Activated CD8-positive, alpha-beta T cell treated with anti-CD3 and anti-CD28 coated beads for 36 hours (primary cell): Measurements from ENCODE around the gene STUM. TPM values are rescaled to one million over a fixed set of nuclear protein-coding genes. Genes with fewer than 3 reads are reported as not detected.

ENCODE experiments used
- ATAC-seq: fragments of 200-7000 bp; cut with Tn5 transposase; one replicate; pipeline ENCODE4 v1.10.0; 2021; ENCODE audit warnings: mild to moderate bottlenecking, moderate library complexity
- CTCF ChIA-PET: fragments of 350-600 bp; sonication (Branson Sonifier 250); formaldehyde crosslinking; loops from one replicate; lab custom pipeline; 2021; ENCODE audit warnings: antibody characterized with exemption; lab: Charles Lee
- POLR2A ChIA-PET: fragments of 350-600 bp; sonication (Branson Sonifier 250); formaldehyde crosslinking; loops from one replicate; lab custom pipeline; 2021; ENCODE audit warnings: antibody characterized with exemption; lab: Charles Lee
- DNase-seq: peaks from one replicate; pipeline ENCODE4 v3.0.0-alpha.2; 2020
- H3K27ac Mint-ChIP-seq: one replicate; pipeline ENCODE4 v1.8.0; 2021; ENCODE audit warnings: mild to moderate bottlenecking, mixed read lengths
- H3K27me3 Mint-ChIP-seq: one replicate; pipeline ENCODE4 v1.8.0; 2021; ENCODE audit warnings: mixed read lengths
- H3K36me3 Mint-ChIP-seq: one replicate; pipeline ENCODE4 v1.8.0; 2021; ENCODE audit warnings: low read depth, mixed read lengths
- H3K4me1 Mint-ChIP-seq: one replicate; pipeline ENCODE4 v1.8.0; 2021; ENCODE audit warnings: low read depth, mixed read lengths
- H3K4me3 Mint-ChIP-seq: one replicate; pipeline ENCODE4 v1.8.0; 2021; ENCODE audit warnings: mild to moderate bottlenecking, moderate library complexity, mixed read lengths
- H3K9me3 Mint-ChIP-seq: one replicate; pipeline ENCODE4 v1.8.0; 2021; ENCODE audit warnings: mixed read lengths
- CTCF ChIP-seq: fragments of 200-600 bp; IDR thresholded peaks from one replicate; pipeline ENCODE4 v1.8.0; 2022; ENCODE audit warnings: antibody characterized with exemption, mild to moderate bottlenecking
- intact Hi-C: fragments of 100-400 bp; cut with micrococcal nuclease; formaldehyde crosslinking; loops from one replicate; pipeline ENCODE4 v1.10.0; 2022
- total RNA-seq, 2 experiments: library from RNA; stranded (reverse); gene quantifications; one replicate each; pipeline ENCODE4 v1.2.3, GENCODE V29; 2021

Gene STUM
- total RNA-seq, 2 experiments from 2014 or later: not detected

DNA sequence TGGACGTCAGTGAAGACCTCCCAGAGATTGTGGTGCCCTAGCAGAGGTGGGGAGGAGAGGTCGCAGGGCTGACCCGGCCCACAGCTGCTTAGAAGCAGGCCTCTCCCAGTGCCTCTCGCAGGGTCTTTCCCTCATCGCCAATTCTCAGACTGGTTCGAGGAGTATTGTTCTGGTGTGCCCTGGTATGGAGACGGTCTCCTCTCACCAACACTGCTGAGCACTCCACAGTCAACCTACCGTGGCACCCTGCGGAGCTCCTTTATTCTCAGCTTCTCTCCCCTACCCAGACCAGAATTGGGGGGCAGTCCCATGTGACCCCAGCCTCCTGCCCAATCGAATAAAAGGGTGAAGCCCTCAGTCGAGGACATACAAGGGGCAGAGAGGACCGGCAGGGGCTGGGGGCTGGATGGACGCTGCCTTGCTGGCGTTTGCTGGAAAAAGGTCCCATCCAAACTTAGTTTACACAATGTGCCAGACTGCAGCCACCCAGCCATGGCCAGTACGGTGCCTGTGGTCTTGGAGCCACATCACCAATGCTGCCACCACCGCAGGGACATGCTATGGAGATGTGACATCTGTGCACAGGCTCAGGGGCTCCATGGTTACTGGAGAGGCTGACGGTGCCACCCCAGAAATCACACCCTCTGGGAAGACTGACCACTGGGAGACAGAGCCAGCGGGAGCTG, 80.8 kb downstream of the STUM start:
- no peak for ATAC-seq
- ChIA-PET POLR2A (interaction anchor here (0.9 to 2.3 kb wide), 4 partner anchors 14 to 102 kb away, joined by 3 to 7 read pairs (median 4); no protein-coding TSS in a partner anchor), CTCF (interaction anchor here (0.8 to 7.5 kb wide), 4 partner anchors 58 to 109 kb away, joined by 3 to 133 read pairs (median 16); partner anchors contain the start of gene ITPKB)
- Mint-ChIP-seq H3K9me3 (peaks cover 14% of the 10 kb centered on the region), H3K36me3 (peaks cover 43% of the 10 kb centered on the region), H3K4me1 (peaks cover 55% of the 10 kb centered on the region), H3K27ac (peak overlapping the region; percentile 7), H3K27me3 (no peaks in the 10 kb centered on the region), H3K4me3 (no peak overlapping the region)
- intact Hi-C loops: loop anchor here (5.0 kb wide), 1 partner anchor 198 kb away; no protein-coding TSS in a partner anchor
- no peak for TF ChIP-seq CTCF
- no peak for DNase-seq

DNA sequence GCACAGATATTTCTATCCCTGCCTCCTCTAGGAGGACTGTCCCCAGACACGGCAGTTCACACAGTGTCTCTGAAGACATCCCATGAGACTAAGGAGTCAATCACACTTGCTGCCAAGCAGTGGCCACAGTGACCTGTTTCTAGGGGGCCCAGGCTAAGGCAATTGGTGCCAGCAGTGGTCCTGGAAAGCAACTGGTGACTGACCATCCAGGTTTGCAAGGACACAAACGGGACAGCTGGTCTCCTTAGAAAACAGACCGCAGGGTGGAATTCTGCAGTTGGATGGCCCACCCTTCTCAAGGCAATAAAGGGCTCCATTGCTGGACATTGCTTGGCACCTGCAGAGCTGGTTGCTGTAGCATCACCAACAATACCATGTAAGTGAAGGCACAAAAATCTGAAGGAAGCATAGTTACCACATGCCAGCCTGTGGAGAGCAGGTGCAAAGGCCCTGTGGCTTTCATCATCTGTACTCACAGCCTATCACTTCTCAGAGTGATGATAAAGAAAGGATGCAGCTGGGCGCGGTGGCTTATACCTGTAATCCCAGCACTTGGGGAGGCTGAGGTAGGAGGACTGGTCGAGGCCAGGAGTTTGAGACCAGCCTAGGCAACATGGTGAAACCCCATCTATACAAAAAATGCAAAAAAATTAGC, 81.5 kb downstream of the STUM start:
- peak overlapping the region; percentile 21 for H3K27ac Mint-ChIP-seq

DNA sequence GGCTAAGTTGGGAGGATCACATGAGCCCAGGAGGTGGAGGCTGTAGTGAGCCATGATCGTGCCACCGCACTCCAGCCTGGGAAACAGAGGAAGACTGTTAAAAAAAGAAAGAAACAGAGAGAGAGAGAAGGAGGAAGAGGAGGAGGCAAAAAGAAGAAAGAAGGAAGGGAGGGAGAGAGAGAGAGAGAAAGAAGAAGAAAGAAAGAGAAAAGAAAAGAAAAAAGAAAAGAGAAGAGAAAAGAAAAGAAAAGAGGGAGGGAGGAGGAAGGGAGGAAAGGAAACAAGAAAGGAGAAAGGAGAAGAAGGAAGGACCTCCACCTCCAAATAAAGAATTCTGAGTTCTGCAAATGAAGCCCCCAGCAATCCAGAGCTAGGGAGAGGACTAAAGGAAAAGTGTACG, 82.0 kb downstream of the STUM start:
- Mint-ChIP-seq H3K9me3 (peaks cover 14% of the 10 kb centered on the region), H3K4me1 (peaks cover 66% of the 10 kb centered on the region), H3K27ac (peak overlapping the region; percentile 21), H3K36me3 (peaks cover 50% of the 10 kb centered on the region), H3K27me3 (no peaks in the 10 kb centered on the region), H3K4me3 (no peak overlapping the region)
- TF ChIP-seq CTCF: no peak
- ChIA-PET CTCF (interaction anchor here (7.5 to 7.9 kb wide), 2 partner anchors 57 to 196 kb away, joined by 73 to 133 read pairs; no protein-coding TSS in a partner anchor), POLR2A (interaction anchor here (0.7 to 3.2 kb wide), 3 partner anchors 31 to 252 kb away, joined by 3 to 14 read pairs (median 4); no protein-coding TSS in a partner anchor)
- DNase-seq (no peak), ATAC-seq (no peak)
- intact Hi-C loops: no loop called here

More for the DNA sequence above, 81.5 kb downstream of the STUM start:
- H3K4me1 Mint-ChIP-seq: peaks cover 61% of the 10 kb centered on the region
- TF ChIP-seq CTCF: no peak
- DNase-seq (no peak), ATAC-seq (no peak)
- H3K4me3 Mint-ChIP-seq: no peak overlapping the region
- H3K36me3 Mint-ChIP-seq: peaks cover 45% of the 10 kb centered on the region
- no peaks in the 10 kb centered on the region for H3K27me3 Mint-ChIP-seq
- H3K9me3 Mint-ChIP-seq: peaks cover 14% of the 10 kb centered on the region
- POLR2A ChIA-PET: no interaction called here
- intact Hi-C loops: loop anchor here (5.0 kb wide), 1 partner anchor 197 kb away; no protein-coding TSS in a partner anchor
- CTCF ChIA-PET: interaction anchor here (1.4 to 7.9 kb wide), 3 partner anchors 57 to 196 kb away, joined by 3 to 133 read pairs (median 73); partner anchors contain the start of gene ITPKB

DNA sequence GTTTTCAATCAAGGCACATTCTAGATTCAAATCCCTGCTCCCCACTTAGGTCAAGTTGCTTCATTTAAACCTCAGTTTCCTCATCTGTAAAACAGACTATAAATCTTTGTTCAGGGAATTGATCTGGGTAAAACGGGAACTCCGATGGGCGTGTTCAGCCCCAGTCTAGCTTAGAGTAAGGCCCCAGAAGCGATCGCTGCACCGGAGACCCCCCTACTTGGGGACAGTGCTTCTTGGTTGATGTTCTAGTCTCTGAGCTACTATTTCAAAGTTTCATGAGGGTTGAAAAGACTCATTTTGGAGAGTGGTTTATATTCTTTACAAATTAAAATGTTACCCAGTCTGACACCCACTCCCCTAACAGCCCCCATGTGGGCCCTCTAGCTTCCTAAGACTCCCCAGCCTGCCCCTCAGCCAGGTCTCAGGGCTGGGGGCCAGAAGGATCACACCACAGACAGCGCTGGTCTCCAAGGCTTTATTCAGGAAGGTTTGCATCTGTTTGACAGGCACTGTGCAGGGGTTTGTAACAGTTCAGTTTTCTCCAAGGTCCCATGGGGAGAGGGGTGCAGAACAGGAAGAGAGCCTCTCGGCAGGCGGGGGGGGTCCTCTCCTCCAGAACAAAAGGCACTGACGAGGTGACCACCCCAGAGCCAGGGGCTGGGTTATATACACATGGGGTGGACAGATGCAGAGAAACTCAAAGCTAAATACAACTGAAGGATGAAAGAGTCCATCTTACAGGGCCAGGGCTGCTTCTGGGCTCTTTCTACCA, 82.9 kb downstream of the STUM start:
- peaks cover 68% of the 10 kb centered on the region for H3K4me1 Mint-ChIP-seq
- peaks cover 50% of the 10 kb centered on the region for H3K36me3 Mint-ChIP-seq
- no peak for TF ChIP-seq CTCF
- H3K27ac Mint-ChIP-seq: peak overlapping the region; percentile 92
- intact Hi-C loops: no loop called here
- peaks cover 14% of the 10 kb centered on the region for H3K9me3 Mint-ChIP-seq
- POLR2A ChIA-PET: interaction anchor here (0.6 to 4.8 kb wide), 5 partner anchors 12 to 251 kb away, joined by 3 to 28 read pairs (median 4); no protein-coding TSS in a partner anchor
- no peaks in the 10 kb centered on the region for H3K27me3 Mint-ChIP-seq
- ATAC-seq (no peak), DNase-seq (no peak)
- CTCF ChIA-PET: interaction anchor here (5.1 to 7.9 kb wide), 3 partner anchors 50 to 195 kb away, joined by 39 to 133 read pairs (median 73); no protein-coding TSS in a partner anchor
- H3K4me3 Mint-ChIP-seq: no peak overlapping the region
